GM21526 (cell line): ENCODE data around the gene HSD17B3.
"Not testable (repeated sequence)": the region's sequence is repeated elsewhere in the genome, so short reads cannot be mapped to it uniquely, and the experiment has no call there.

Experiments used
- ATAC-seq: cut with Tn5 transposase; IDR thresholded peaks from one replicate; pipeline ENCODE4 v1.9.1; 2021; ENCODE audit warnings: moderate library complexity; ENCODE audit not compliant: unreplicated experiment, low FRiP score

Gene HSD17B3

GRCh38 chr9:96302021-96302420 is at the start of gene HSD17B3:
TSS of gene HSD17B3 (minus strand) at chr9:96302176. CDS start at chr9:96302104, 72 bp downstream.
- no peak for ATAC-seq

- no peak for ATAC-seq
Measured at GRCh38 chr9:96350866-96351265, 48.9 kb upstream of the HSD17B3 start.

- no peak for ATAC-seq
Measured at GRCh38 chr9:96348261-96348660, 46.3 kb upstream of the HSD17B3 start.

- ATAC-seq, result no peak
Measured at GRCh38 chr9:96345551-96345950, 43.6 kb upstream of the HSD17B3 start.

GRCh38 chr9:96344458-96345180 is 42.6 kb upstream of the HSD17B3 start:
- ATAC-seq, result no peak

GRCh38 chr9:96343515-96344360 is 41.8 kb upstream of the HSD17B3 start:
- no peak for ATAC-seq

GRCh38 chr9:96342571-96343245 is 40.7 kb upstream of the HSD17B3 start:
- no peak for ATAC-seq

GRCh38 chr9:96340707-96341106 is 38.7 kb upstream of the HSD17B3 start:
- ATAC-seq, result no peak

- ATAC-seq, result no peak
Measured at GRCh38 chr9:96338299-96338698, 36.3 kb upstream of the HSD17B3 start.

GRCh38 chr9:96333958-96334357 is 32.0 kb upstream of the HSD17B3 start:
- ATAC-seq, result no peak

GRCh38 chr9:96331236-96331947 is 29.4 kb upstream of the HSD17B3 start:
- no peak for ATAC-seq

GRCh38 chr9:96327694-96328352 is 25.8 kb upstream of the HSD17B3 start:
- no peak for ATAC-seq

- no peak for ATAC-seq
Measured at GRCh38 chr9:96323169-96323568, 21.2 kb upstream of the HSD17B3 start.

GRCh38 chr9:96322736-96323135 is 20.8 kb upstream of the HSD17B3 start:
- ATAC-seq, result not testable (repeated sequence)

GRCh38 chr9:96322210-96322609 is 20.2 kb upstream of the HSD17B3 start:
- not testable (repeated sequence) for ATAC-seq

- no peak for ATAC-seq
Measured at GRCh38 chr9:96321515-96321914, 19.5 kb upstream of the HSD17B3 start.

GRCh38 chr9:96320749-96321280 is 18.8 kb upstream of the HSD17B3 start:
- ATAC-seq, result no peak

GRCh38 chr9:96318921-96319565 is 17.1 kb upstream of the HSD17B3 start:
- ATAC-seq, result no peak

GRCh38 chr9:96317335-96317980 is 15.5 kb upstream of the HSD17B3 start:
- no peak for ATAC-seq
